Panc1 (cell line): ENCODE measurements around the gene TMEM260. TPM values are rescaled to one million over a fixed set of nuclear protein-coding genes. Genes with fewer than 3 reads are reported as not detected.

Experiments used
- ATAC-seq: fragments of 200-7000 bp; cut with Tn5 transposase; 2 replicates; pipeline ENCODE4 v1.9.1; 2020; ENCODE audit warnings: mild to moderate bottlenecking, moderate library complexity
- BruUV-seq: library from RNA; stranded (reverse); fragments of 400-500 nt; replicated peaks from 2 replicates; lab custom pipeline; 2021; lab: Mats Ljungman, UMichigan
- CTCF ChIA-PET: fragments of 300-600 bp; sonication (Branson Sonifier 250); formaldehyde crosslinking; loops from one replicate; lab custom pipeline; 2022; ENCODE audit warnings: antibody characterized with exemption; lab: Charles Lee
- POLR2A ChIA-PET: fragments of 300-600 bp; sonication (Branson Sonifier 250); formaldehyde crosslinking; loops from one replicate; lab custom pipeline; 2022; ENCODE audit warnings: antibody characterized with exemption; lab: Charles Lee
- DNase-seq: peaks from one replicate; pipeline ENCODE4 v3.0.0-alpha.2; 2010; ENCODE audit warnings: low read depth, low spot score
- H3K27ac ChIP-seq: 2 replicates; pipeline ENCODE4 v1.5.1; 2011; ENCODE audit warnings: mild to moderate bottlenecking, low read length, inconsistent platforms
- H3K27me3 ChIP-seq: fragments of 200-500 bp; sonication (Bioruptor generic); 2 replicates; pipeline ENCODE4 v1.6.0; 2014; ENCODE audit warnings: low read length, inconsistent platforms; ENCODE audit not compliant: control insufficient read depth, insufficient read depth
- H3K36me3 ChIP-seq: fragments of 200-500 bp; sonication (Bioruptor generic); 2 replicates; pipeline ENCODE4 v1.5.1; 2014; ENCODE audit warnings: inconsistent platforms, mild to moderate bottlenecking, low read length, moderate library complexity; ENCODE audit not compliant: control insufficient read depth, insufficient read depth
- H3K4me1 ChIP-seq: 2 replicates; pipeline ENCODE4 v1.5.1; 2011; ENCODE audit warnings: inconsistent platforms, mild to moderate bottlenecking, low read length, moderate library complexity; ENCODE audit not compliant: control insufficient read depth, insufficient read depth
- H3K4me3 ChIP-seq, 2 experiments: 2 replicates each; pipeline ENCODE4 v1.5.1; 2011 to 2012; ENCODE audit warnings: low read depth in 2 of 2, low read length in 2 of 2, mild to moderate bottlenecking in 2 of 2, inconsistent platforms in 1 of 2, moderate library complexity in 1 of 2
- H3K9me3 ChIP-seq: fragments of 200-500 bp; sonication (Bioruptor generic); 2 replicates; pipeline ENCODE4 v1.5.1; 2014; ENCODE audit warnings: low read depth, mild to moderate bottlenecking, inconsistent platforms, low read length, moderate library complexity; ENCODE audit not compliant: control insufficient read depth, insufficient read depth
- POLR2AphosphoS5 ChIP-seq: IDR thresholded peaks from 2 replicates; pipeline ENCODE4 v1.6.1; 2012; ENCODE audit warnings: mild to moderate bottlenecking, low read depth, low read length, moderate library complexity
- REST ChIP-seq, 2 experiments: IDR thresholded peaks; 2 replicates each; pipeline ENCODE4 v1.6.1; 2011 to 2012; ENCODE audit warnings: low read depth in 2 of 2, control low read depth in 1 of 2, low read length in 1 of 2, mild to moderate bottlenecking in 1 of 2, moderate library complexity in 1 of 2; ENCODE audit not compliant: insufficient read depth in 1 of 2
- SIN3A ChIP-seq: IDR thresholded peaks from 2 replicates; pipeline ENCODE4 v1.6.1; 2012; ENCODE audit warnings: low read depth, mild to moderate bottlenecking, low read length, moderate library complexity, borderline replicate concordance; ENCODE audit not compliant: insufficient read depth
- TCF7L2 ChIP-seq: IDR thresholded peaks from 2 replicates; pipeline ENCODE4 v1.6.1; 2011; ENCODE audit warnings: mild to moderate bottlenecking, low read depth, low read length, inconsistent platforms
- in situ Hi-C: cut with HindIII; loops from 2 replicates; pipeline ENCODE4 v1.10.0; 2016; ENCODE audit warnings: low sequenced_read_pairs, low pct_unique_long_range_greater_than_20kb
- intact Hi-C: fragments of 100-400 bp; cut with micrococcal nuclease; formaldehyde crosslinking; loops from one replicate; pipeline ENCODE4 v1.10.0; 2022; ENCODE audit not compliant: unreplicated experiment
- total RNA-seq: library from RNA; stranded (reverse); gene quantifications from one replicate; pipeline ENCODE4 v1.2.1, GENCODE V29; 2021; ENCODE audit not compliant: unreplicated experiment
- TF ChIP-seq, protein P1 (sequence below): fragments of 450-650 bp; IDR thresholded peaks from 2 replicates; pipeline ENCODE4 v1.5.1; 2017; ENCODE audit warnings: mild to moderate bottlenecking

Gene TMEM260
- total RNA-seq, 1 experiment from 2014 or later: 8.9 TPM

- no peak for ATAC-seq
- no peak overlapping the region for H3K27ac ChIP-seq
- ChIA-PET CTCF (no interaction called here), POLR2A (interaction anchor here (0.7 kb wide), 1 partner anchor 8 kb away, joined by 6 read pairs; no protein-coding TSS in a partner anchor)
- no peak for DNase-seq
- intact Hi-C loops (no loop called here), in situ Hi-C loops (no loop called here)
- no TSS peak for BruUV-seq
- no peak overlapping the region for H3K4me3 ChIP-seq
- no peaks in the 10 kb centered on the region for H3K9me3 ChIP-seq
- no peaks in the 10 kb centered on the region for H3K27me3 ChIP-seq
- TF ChIP-seq REST (IDR thresholded peaks at IDR 0.05; ENCODE audit: insufficient read depth in 1 of 2, low read depth in 2 of 2, low read length in 1 of 2) (no peak), SIN3A (no peak), POLR2AphosphoS5 (no peak), TCF7L2 (no peak)
- TF ChIP-seq, protein P1, sequence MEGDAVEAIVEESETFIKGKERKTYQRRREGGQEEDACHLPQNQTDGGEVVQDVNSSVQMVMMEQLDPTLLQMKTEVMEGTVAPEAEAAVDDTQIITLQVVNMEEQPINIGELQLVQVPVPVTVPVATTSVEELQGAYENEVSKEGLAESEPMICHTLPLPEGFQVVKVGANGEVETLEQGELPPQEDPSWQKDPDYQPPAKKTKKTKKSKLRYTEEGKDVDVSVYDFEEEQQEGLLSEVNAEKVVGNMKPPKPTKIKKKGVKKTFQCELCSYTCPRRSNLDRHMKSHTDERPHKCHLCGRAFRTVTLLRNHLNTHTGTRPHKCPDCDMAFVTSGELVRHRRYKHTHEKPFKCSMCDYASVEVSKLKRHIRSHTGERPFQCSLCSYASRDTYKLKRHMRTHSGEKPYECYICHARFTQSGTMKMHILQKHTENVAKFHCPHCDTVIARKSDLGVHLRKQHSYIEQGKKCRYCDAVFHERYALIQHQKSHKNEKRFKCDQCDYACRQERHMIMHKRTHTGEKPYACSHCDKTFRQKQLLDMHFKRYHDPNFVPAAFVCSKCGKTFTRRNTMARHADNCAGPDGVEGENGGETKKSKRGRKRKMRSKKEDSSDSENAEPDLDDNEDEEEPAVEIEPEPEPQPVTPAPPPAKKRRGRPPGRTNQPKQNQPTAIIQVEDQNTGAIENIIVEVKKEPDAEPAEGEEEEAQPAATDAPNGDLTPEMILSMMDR: no peak
- no peaks in the 10 kb centered on the region for H3K36me3 ChIP-seq
- no peaks in the 10 kb centered on the region for H3K4me1 ChIP-seq
Observed at GRCh38 chr14:56570295-56570694, 9.3 kb upstream of the TMEM260 start.

GRCh38 chr14:56580221-56580711, 668 bp downstream of the TMEM260 start:
- ATAC-seq: no peak
- intact Hi-C loops (no loop called here), in situ Hi-C loops (no loop called here)
- ChIA-PET CTCF (no interaction called here), POLR2A (no interaction called here)
- H3K36me3 ChIP-seq: peaks cover 5% of the 10 kb centered on the region; the same call in 1 of the 2 replicates
- no peak for DNase-seq
- peaks cover 8% of the 10 kb centered on the region for H3K4me1 ChIP-seq
- no TSS peak for BruUV-seq
- H3K9me3 ChIP-seq: no peaks in the 10 kb centered on the region
- peak overlapping the region; percentile 90 to 93 for H3K4me3 ChIP-seq
- H3K27me3 ChIP-seq: no peaks in the 10 kb centered on the region; the same call in 1 of the 2 replicates
- TF ChIP-seq POLR2AphosphoS5: no peak
- H3K27ac ChIP-seq: peak overlapping the region; percentile 88

GRCh38 chr14:56581041-56581727, 1.6 kb downstream of the TMEM260 start:
- Histone ChIP-seq H3K27me3 (no peaks in the 10 kb centered on the region; the same call in 1 of the 2 replicates), H3K9me3 (no peaks in the 10 kb centered on the region), H3K4me3 (peak overlapping the region in 1 of 2 experiments; percentile 90; a peak in 2 of 4 replicates), H3K4me1 (peaks cover 8% of the 10 kb centered on the region), H3K27ac (no peak overlapping the region), H3K36me3 (peaks cover 5% of the 10 kb centered on the region; the same call in 1 of the 2 replicates)
- intact Hi-C loops: no loop called here
- ATAC-seq: no peak
- ChIA-PET CTCF (no interaction called here), POLR2A (no interaction called here)
- no TSS peak for BruUV-seq
- TF ChIP-seq, protein P1: no peak
- TF ChIP-seq TCF7L2: no peak
- no peak for TF ChIP-seq SIN3A
- no peak for TF ChIP-seq REST (IDR thresholded peaks at IDR 0.05; ENCODE audit: insufficient read depth in 1 of 2, low read depth in 2 of 2, low read length in 1 of 2)
- no peak for TF ChIP-seq POLR2AphosphoS5
- DNase-seq: no peak
- in situ Hi-C loops: no loop called here
